Peyer's patch (tissue), 4 donors: ENCODE data around the gene ITGA11.

ENCODE experiments used
- POLR2A ChIP-seq, 2 donors: fragments of 450-650 bp; IDR thresholded peaks; one replicate each; pipeline ENCODE4 v1.5.1; 2017; ENCODE audit warnings: antibody characterized with exemption in 2 of 2, mild to moderate bottlenecking in 2 of 2, moderate library complexity in 2 of 2
- TF ChIP-seq, protein P1 (sequence below), 6 experiments: fragments of 450-650 bp in 4 of 6; fragments of 200-600 bp in 2 of 6; sonication (generic) in 1 of 6; IDR thresholded peaks; one replicate each; pipeline ENCODE4 v1.5.1; 2017 to 2019; ENCODE audit warnings: antibody characterized with exemption in 6 of 6, mild to moderate bottlenecking in 3 of 6, moderate library complexity in 1 of 6

DNA sequence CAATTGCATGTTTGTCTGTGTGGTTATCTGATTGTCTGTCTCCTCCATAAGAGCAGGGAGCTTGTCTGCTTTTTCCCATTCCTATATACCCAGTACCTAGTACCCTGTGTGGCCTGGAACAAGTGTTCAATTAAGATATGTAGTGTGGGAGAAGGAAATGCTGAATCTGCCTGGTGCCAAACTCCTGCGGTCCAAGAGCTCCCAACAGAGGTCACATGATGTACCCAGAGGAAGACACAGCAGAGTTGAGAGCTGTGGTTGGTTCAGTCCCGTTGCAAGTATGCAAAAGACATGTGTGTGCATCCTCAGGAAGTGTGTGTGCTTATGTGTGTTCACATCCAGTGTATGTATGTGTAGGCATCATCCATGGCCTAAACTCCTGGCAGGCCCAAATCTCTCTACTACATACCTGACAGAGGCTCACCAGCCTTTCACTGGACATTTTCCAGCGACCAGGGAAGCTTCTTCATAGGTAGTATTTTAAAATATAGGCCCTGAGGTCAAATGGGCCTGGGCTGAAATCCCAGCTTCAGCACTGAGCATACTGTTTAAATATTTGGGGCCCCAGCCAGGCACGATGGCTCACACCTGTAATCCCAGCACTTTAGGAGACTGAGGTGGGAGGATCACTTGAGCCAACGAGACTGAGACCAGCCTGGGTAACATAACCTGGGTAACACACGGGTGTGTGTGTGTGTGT is 34.0 kb upstream of the ITGA11 start:
- TF ChIP-seq POLR2A (IDR thresholded peaks at IDR 0.05), result no peak
- TF ChIP-seq, protein P1, sequence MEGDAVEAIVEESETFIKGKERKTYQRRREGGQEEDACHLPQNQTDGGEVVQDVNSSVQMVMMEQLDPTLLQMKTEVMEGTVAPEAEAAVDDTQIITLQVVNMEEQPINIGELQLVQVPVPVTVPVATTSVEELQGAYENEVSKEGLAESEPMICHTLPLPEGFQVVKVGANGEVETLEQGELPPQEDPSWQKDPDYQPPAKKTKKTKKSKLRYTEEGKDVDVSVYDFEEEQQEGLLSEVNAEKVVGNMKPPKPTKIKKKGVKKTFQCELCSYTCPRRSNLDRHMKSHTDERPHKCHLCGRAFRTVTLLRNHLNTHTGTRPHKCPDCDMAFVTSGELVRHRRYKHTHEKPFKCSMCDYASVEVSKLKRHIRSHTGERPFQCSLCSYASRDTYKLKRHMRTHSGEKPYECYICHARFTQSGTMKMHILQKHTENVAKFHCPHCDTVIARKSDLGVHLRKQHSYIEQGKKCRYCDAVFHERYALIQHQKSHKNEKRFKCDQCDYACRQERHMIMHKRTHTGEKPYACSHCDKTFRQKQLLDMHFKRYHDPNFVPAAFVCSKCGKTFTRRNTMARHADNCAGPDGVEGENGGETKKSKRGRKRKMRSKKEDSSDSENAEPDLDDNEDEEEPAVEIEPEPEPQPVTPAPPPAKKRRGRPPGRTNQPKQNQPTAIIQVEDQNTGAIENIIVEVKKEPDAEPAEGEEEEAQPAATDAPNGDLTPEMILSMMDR (IDR thresholded peaks at IDR 0.05), result no peak
